ENCODE data around the gene TANK.

DNA sequence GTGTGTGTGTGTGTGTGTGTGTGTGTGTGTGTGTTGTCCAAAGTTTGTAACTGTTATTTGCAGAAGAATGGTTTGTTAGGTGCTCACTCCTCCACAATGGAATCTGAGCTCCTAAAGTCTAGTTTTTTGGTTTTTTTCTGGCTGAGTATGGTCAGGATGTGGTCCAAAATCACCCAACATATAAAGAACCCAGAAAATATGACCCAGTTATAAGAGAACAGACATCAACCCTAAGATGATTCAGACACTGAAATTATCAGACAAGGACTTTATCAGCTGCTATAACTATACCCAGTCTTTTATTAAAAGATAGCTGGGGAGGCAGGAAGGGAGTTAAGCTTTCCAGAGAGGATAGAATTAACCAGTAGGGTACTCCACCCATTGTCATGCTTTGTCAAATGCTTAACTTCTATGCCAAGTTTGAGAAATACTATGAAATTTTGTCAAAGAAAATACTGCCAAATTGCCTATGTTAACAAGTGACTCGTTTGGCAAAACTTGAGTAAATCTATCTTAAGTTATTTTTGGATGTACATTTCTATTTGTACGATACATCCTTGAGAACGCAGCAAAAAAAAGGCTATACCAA, 57.5 kb downstream of the TANK start:
- TF ChIP-seq, protein P1, sequence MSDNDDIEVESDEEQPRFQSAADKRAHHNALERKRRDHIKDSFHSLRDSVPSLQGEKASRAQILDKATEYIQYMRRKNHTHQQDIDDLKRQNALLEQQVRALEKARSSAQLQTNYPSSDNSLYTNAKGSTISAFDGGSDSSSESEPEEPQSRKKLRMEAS (IDR thresholded peaks at IDR 0.05; ENCODE audit: low read depth, low read length) = no peak
- TF ChIP-seq, protein P2, sequence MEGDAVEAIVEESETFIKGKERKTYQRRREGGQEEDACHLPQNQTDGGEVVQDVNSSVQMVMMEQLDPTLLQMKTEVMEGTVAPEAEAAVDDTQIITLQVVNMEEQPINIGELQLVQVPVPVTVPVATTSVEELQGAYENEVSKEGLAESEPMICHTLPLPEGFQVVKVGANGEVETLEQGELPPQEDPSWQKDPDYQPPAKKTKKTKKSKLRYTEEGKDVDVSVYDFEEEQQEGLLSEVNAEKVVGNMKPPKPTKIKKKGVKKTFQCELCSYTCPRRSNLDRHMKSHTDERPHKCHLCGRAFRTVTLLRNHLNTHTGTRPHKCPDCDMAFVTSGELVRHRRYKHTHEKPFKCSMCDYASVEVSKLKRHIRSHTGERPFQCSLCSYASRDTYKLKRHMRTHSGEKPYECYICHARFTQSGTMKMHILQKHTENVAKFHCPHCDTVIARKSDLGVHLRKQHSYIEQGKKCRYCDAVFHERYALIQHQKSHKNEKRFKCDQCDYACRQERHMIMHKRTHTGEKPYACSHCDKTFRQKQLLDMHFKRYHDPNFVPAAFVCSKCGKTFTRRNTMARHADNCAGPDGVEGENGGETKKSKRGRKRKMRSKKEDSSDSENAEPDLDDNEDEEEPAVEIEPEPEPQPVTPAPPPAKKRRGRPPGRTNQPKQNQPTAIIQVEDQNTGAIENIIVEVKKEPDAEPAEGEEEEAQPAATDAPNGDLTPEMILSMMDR (IDR thresholded peaks at IDR 0.05; ENCODE audit: low read depth, low read length) = no peak
- TF ChIP-seq POLR2A (IDR thresholded peaks at IDR 0.05; ENCODE audit: extremely low read depth, insufficient read length) = no peak
